Measurements from ENCODE around the gene EEFSEC.

Gene EEFSEC

DNA sequence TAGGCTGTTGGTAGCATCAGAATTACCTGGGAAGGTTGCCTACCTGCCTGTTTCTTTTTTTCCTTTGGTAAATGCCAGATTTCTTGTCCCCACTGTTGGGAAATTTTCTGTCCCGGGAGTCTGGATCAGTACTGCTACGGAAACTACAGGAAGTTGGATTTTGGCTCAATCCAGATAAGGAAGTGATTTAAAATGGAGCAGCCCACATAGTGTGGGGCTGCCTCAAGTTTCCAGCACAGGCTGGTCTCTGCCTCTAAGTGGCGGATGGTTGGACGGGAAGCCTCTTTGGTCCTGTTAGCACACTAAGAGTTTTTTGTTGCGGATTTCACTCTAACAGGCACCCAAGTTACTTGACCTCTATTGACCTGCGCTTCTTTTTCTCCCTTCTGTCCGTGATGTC lies 54.7 kb downstream of the EEFSEC start:
- no peaks in the 10 kb centered on the region for H3K27me3 ChIP-seq (ENCODE audit: control insufficient read depth, insufficient read depth, low read length)
- no peaks in the 10 kb centered on the region for H3K9me3 ChIP-seq (ENCODE audit: control insufficient read depth, low read depth, low read length)
- H3K27ac ChIP-seq (ENCODE audit: low read length): no peak overlapping the region
- H3K4me3 ChIP-seq (ENCODE audit: low read length): no peak overlapping the region
- no peaks in the 10 kb centered on the region for H3K4me1 ChIP-seq (ENCODE audit: control insufficient read depth, low read depth, low read length)
- H3K36me3 ChIP-seq (ENCODE audit: control insufficient read depth, low read depth, low read length): no peaks in the 10 kb centered on the region
- H3K9ac ChIP-seq (ENCODE audit: low read length): no peak overlapping the region

DNA sequence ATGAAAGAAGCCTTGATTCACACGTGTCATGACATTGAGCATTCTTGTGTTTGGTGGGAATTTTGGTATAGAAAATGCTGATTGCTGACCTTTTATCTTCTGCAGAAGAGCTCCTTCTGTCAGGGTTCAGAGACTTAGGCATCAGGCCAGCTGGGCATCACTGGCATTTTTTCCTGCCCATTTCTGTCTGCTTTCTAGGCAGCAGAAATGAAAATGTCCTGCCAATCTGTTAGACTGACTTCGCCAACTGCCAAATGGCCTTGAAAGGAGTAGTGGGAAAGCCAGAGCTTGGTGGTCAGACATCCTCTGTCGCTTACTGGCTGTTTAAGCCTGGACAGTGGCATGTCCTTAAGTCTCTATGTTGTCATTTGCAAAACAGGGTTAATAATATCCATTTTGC lies 57.4 kb downstream of the EEFSEC start:
- Histone ChIP-seq H3K4me3 (ENCODE audit: low read length) (no peak overlapping the region), H3K9me3 (ENCODE audit: control insufficient read depth, low read depth, low read length) (no peaks in the 10 kb centered on the region), H3K4me1 (ENCODE audit: control insufficient read depth, low read depth, low read length) (peaks cover 5% of the 10 kb centered on the region), H3K27me3 (ENCODE audit: control insufficient read depth, insufficient read depth, low read length) (no peaks in the 10 kb centered on the region), H3K36me3 (ENCODE audit: control insufficient read depth, low read depth, low read length) (no peaks in the 10 kb centered on the region), H3K9ac (ENCODE audit: low read length) (no peak overlapping the region), H3K27ac (ENCODE audit: low read length) (no peak overlapping the region)

DNA sequence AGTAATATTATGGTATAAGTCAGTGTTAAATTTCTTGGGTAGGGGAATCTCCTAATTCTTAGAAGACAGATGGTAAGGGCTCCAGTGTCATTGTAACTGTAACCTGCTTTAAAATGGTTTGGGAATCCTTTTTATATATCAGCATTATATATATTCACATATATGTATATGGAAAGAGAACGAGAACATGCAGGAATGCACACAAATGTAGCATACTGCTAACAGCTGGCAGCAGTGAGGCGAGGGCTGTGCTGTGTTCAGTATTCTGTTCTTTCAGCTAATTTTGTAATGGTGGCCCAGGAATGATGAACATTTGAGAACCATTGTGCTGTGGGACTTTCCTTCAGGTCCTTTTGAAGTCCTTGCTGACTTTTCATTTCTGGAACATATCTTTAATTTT lies 60.8 kb downstream of the EEFSEC start:
- Histone ChIP-seq H3K36me3 (ENCODE audit: control insufficient read depth, low read depth, low read length) (no peaks in the 10 kb centered on the region), H3K4me1 (ENCODE audit: control insufficient read depth, low read depth, low read length) (peaks cover 6% of the 10 kb centered on the region), H3K9ac (ENCODE audit: low read length) (no peak overlapping the region), H3K9me3 (ENCODE audit: control insufficient read depth, low read depth, low read length) (no peaks in the 10 kb centered on the region), H3K27me3 (ENCODE audit: control insufficient read depth, insufficient read depth, low read length) (peaks cover 4% of the 10 kb centered on the region), H3K4me3 (ENCODE audit: low read length) (no peak overlapping the region), H3K27ac (ENCODE audit: low read length) (no peak overlapping the region)

DNA sequence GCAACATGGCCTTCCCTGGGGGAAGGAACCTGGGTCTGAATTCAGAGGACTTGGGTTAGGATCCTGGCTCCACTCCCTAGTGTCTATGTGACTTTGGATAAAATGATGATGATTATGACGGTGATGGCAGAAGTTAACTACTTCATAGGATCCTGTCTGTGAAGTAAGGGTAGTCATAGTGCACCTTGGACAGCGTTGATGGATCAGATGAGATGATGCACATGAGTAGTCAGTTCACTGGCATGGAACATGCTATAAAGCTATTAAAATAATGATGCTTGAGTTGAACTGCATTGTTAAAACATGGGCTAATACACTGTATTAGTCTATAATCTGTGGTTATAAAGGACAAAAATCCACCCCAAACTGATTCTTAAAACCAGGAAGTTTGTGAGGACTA lies 62.0 kb downstream of the EEFSEC start:
- Histone ChIP-seq H3K4me3 (ENCODE audit: low read length) (no peak overlapping the region), H3K9me3 (ENCODE audit: control insufficient read depth, low read depth, low read length) (no peaks in the 10 kb centered on the region), H3K27me3 (ENCODE audit: control insufficient read depth, insufficient read depth, low read length) (peaks cover 4% of the 10 kb centered on the region), H3K9ac (ENCODE audit: low read length) (no peak overlapping the region), H3K4me1 (ENCODE audit: control insufficient read depth, low read depth, low read length) (peaks cover 6% of the 10 kb centered on the region), H3K36me3 (ENCODE audit: control insufficient read depth, low read depth, low read length) (no peaks in the 10 kb centered on the region), H3K27ac (ENCODE audit: low read length) (no peak overlapping the region)

DNA sequence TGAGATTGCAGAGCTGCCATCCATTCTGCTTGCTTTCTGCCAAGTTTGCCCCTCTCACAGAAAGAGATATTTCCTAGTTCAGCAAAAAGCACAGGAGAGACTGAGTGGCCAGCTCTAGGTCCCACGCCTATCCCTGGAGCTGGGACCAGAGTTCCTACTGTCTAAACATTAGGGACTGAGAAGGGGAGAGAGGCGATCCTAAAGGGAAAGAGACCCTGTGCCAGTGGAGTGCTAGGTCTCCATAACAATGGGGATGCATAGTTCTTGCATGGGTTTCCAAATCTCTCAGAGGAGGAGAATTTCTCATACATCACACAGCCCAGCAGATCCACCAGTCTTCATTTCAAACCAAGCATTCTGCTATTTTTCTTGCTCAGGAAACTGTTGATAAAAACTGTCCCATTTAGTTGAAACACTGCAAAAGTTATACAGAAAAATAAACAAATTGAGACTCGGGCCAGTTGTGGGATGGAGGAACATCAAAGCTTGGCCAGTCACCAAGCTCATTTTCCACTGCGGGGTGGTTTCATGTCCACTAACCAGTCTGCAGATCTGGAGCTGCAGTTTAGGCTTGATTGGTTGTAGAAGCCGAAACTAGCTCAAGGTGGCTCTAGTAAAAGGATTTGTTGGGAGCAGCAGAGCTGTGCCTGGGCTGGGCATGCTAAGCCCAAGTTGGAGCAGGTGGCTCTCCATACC lies 62.7 kb downstream of the EEFSEC start:
- Histone ChIP-seq H3K4me1 (ENCODE audit: control insufficient read depth, low read depth, low read length) (peaks cover 6% of the 10 kb centered on the region), H3K36me3 (ENCODE audit: control insufficient read depth, low read depth, low read length) (no peaks in the 10 kb centered on the region), H3K4me3 (ENCODE audit: low read length) (no peak overlapping the region), H3K27me3 (ENCODE audit: control insufficient read depth, insufficient read depth, low read length) (peaks cover 4% of the 10 kb centered on the region), H3K9ac (ENCODE audit: low read length) (no peak overlapping the region), H3K27ac (ENCODE audit: low read length) (no peak overlapping the region), H3K9me3 (ENCODE audit: control insufficient read depth, low read depth, low read length) (no peaks in the 10 kb centered on the region)

DNA sequence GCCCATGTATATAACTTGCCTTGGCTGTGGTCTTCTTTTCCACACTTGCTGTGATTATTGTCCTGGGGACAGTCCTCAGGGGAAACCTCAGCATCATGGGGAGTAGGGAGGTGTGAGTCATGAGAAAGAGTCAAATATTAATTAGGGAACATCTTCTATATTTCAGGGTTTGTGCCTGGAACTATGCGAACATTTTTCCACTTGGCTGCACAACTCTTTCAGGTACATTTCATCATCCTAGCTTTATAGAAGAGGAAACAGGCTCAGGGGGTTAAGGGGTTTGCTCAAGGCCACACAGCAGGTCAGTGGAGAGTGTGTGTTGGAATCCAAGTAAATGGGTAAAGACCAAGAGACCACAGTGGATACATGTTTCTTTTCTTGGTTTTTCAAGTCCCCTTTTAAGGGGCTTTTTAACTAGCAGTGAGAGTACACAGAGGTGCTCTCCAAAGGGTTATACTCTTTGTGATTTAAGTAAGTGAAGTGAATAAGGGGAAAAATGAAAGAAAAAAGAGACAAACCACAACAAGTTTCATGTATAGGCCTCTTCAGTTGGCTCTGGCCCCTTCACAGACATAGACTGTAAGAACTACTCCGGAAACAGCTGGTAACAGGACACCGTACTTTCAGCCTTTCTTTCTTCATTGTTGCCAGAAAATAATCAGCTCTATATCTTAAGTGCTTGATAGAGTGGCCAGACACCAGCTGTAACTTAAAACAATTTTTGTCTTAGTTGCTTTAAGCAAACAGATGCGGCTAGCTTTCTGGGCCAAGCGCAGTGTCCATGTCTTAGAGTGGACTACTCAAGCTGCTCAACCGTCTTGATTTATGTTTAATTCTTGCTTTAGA lies 64.6 kb downstream of the EEFSEC start:
- Histone ChIP-seq H3K9ac (ENCODE audit: low read length) (no peak overlapping the region), H3K36me3 (ENCODE audit: control insufficient read depth, low read depth, low read length) (no peaks in the 10 kb centered on the region), H3K4me1 (ENCODE audit: control insufficient read depth, low read depth, low read length) (peaks cover 6% of the 10 kb centered on the region), H3K27me3 (ENCODE audit: control insufficient read depth, insufficient read depth, low read length) (peaks cover 4% of the 10 kb centered on the region), H3K9me3 (ENCODE audit: control insufficient read depth, low read depth, low read length) (peaks cover 6% of the 10 kb centered on the region), H3K4me3 (ENCODE audit: low read length) (no peak overlapping the region), H3K27ac (ENCODE audit: low read length) (no peak overlapping the region)

DNA sequence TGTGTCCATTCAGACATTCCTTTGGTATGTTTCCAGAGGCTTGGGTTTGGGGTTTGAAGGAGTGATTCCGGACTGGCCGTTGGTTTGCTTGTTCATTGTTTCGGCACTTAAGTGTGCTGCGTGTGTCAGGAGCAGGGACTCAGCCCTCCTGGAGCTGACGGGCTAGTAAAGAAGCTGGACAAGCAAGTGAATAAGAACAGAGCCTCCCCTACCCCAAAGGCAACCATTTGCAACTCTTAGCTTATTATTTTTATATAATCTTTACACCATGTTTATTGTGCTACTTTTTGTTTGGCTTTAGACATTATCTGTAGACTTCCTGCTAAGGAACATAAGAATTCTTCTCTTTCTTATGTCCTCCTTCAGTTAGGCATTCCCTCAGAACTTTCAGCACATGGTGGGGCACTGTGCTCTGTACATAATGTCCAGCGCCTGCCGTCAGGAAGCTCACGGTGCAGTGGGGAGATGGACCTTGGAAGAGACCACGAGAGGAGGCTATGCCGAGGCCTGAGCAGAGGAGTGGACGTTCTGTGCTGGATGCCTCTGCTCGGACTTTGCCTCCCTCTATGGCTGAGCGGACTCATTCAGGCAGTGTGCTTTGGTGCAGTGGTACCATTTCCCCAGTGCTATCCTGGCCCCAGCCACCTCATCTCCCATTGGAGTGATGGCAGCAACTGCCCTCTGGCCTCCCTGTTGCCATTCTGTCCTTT lies 65.4 kb downstream of the EEFSEC start:
- Histone ChIP-seq H3K27me3 (ENCODE audit: control insufficient read depth, insufficient read depth, low read length) (peaks cover 4% of the 10 kb centered on the region), H3K4me3 (ENCODE audit: low read length) (no peak overlapping the region), H3K9me3 (ENCODE audit: control insufficient read depth, low read depth, low read length) (peaks cover 13% of the 10 kb centered on the region), H3K9ac (ENCODE audit: low read length) (no peak overlapping the region), H3K4me1 (ENCODE audit: control insufficient read depth, low read depth, low read length) (peaks cover 6% of the 10 kb centered on the region), H3K36me3 (ENCODE audit: control insufficient read depth, low read depth, low read length) (no peaks in the 10 kb centered on the region), H3K27ac (ENCODE audit: low read length) (no peak overlapping the region)

DNA sequence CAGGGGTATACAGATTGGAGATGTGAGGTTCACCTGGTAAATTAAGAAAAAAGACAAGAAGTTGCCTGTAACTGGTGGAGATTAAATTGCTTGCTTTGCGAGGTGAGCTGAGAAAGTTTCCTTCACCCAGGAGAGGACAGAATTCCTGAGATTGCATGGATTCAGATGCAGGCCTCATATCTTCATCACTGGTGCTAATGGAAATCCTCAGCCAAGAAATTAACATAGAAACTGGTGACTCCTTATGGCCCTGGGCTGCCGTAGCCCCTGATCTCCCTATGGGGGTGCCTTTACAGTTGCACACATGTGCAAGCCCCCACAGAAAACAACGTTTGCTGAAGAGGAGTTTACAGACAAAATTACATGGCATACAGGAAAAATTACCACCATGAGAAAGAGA lies 68.0 kb downstream of the EEFSEC start:
- Histone ChIP-seq H3K27me3 (ENCODE audit: control insufficient read depth, insufficient read depth, low read length) (peaks cover under 1% of the 10 kb centered on the region), H3K27ac (ENCODE audit: low read length) (no peak overlapping the region), H3K4me3 (ENCODE audit: low read length) (no peak overlapping the region), H3K36me3 (ENCODE audit: control insufficient read depth, low read depth, low read length) (no peaks in the 10 kb centered on the region), H3K9me3 (ENCODE audit: control insufficient read depth, low read depth, low read length) (peaks cover 13% of the 10 kb centered on the region), H3K9ac (ENCODE audit: low read length) (no peak overlapping the region), H3K4me1 (ENCODE audit: control insufficient read depth, low read depth, low read length) (peaks cover 4% of the 10 kb centered on the region)

DNA sequence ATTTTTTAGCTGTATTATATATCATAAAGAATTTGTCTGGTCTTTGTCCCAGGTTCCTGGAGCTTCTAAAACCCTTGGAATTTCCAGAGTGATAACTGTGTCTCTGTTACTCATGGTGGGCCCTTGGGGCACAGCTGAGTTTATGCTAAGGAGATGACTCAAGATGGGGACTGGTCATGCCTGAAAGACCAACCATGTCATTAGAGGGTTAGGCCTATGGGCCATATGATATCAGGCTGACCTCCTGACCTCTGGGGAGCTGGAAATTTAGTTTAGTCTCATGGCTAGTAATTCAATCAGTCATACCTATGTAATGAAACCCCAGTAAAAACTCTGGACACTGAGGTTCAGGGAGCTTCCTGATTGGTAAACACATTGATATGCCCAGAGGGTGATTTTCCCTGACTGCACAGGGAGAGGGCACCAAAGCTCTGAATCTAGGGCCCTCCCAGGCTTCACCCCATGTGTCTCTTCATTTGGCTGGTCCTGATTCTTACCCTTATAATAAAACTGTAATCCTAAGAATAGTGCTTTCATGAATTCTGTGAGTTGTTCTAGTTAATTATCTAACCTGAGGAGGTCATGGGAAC lies 69.6 kb downstream of the EEFSEC start:
- Histone ChIP-seq H3K36me3 (ENCODE audit: control insufficient read depth, low read depth, low read length) (no peaks in the 10 kb centered on the region), H3K9ac (ENCODE audit: low read length) (no peak overlapping the region), H3K27me3 (ENCODE audit: control insufficient read depth, insufficient read depth, low read length) (no peaks in the 10 kb centered on the region), H3K9me3 (ENCODE audit: control insufficient read depth, low read depth, low read length) (peaks cover 13% of the 10 kb centered on the region), H3K4me3 (ENCODE audit: low read length) (no peak overlapping the region), H3K4me1 (ENCODE audit: control insufficient read depth, low read depth, low read length) (peaks cover 9% of the 10 kb centered on the region), H3K27ac (ENCODE audit: low read length) (no peak overlapping the region)

DNA sequence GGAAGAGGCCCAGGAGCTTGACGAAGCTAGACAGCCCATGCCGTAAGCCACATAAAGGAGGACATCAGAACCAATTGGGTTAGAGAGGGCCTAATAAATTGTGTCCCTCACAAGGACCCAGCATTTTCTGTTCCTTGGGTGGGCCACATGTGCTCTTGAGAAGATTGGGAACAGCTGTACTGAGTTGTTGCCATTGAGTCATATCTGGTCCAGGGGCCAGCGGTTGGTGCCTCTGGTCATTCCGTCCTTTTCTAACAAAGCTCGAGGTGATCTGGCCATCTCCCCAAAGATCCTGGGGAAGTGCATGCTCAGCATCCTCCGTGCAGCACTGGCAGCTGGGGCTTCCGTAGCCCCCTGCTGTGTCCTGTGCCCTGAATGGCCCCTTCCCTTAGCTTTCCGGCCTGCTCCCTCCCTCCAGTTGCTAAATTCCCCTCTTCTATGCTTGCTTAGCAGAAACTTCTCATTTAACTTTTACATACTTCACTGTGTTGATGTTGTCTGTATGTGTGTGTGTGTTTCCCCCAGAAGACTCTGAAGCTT lies 73.0 kb downstream of the EEFSEC start:
- H3K9ac ChIP-seq (ENCODE audit: low read length): no peak overlapping the region
- H3K9me3 ChIP-seq (ENCODE audit: control insufficient read depth, low read depth, low read length): peaks cover 13% of the 10 kb centered on the region
- no peaks in the 10 kb centered on the region for H3K27me3 ChIP-seq (ENCODE audit: control insufficient read depth, insufficient read depth, low read length)
- peaks cover 9% of the 10 kb centered on the region for H3K4me1 ChIP-seq (ENCODE audit: control insufficient read depth, low read depth, low read length)
- no peak overlapping the region for H3K4me3 ChIP-seq (ENCODE audit: low read length)
- no peak overlapping the region for H3K27ac ChIP-seq (ENCODE audit: low read length)
- no peaks in the 10 kb centered on the region for H3K36me3 ChIP-seq (ENCODE audit: control insufficient read depth, low read depth, low read length)

DNA sequence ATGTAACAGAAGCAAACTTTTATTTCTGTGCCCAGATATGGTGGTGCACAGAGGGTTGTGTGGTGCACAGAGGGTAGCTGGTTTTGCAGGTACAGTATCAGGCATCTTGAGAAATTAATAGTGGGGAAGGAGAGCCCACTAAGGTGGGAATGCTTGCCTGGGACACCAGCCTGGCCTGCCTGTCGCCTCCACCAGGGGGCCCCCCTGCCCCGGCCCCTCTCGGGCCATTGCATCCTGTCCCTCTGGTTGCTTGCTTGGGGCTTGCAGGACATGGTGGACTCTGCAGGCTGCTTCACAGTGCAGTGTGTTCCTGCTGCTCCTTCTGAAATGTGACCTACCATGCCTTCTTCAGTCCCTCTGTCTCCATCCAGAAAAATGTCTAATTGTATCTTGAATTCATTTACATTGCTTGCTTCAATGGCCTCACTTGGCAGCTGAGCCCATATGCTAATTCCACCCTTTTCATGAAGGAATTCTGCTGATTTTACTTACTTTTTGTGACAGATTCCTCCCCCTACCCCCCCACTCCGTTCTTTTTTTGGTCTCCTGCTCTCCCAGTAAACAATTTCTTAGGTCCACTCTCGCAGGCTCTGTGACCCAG lies 73.6 kb downstream of the EEFSEC start:
- H3K4me3 ChIP-seq (ENCODE audit: low read length): no peak overlapping the region
- no peaks in the 10 kb centered on the region for H3K27me3 ChIP-seq (ENCODE audit: control insufficient read depth, insufficient read depth, low read length)
- H3K27ac ChIP-seq (ENCODE audit: low read length): no peak overlapping the region
- H3K9ac ChIP-seq (ENCODE audit: low read length): no peak overlapping the region
- peaks cover 14% of the 10 kb centered on the region for H3K4me1 ChIP-seq (ENCODE audit: control insufficient read depth, low read depth, low read length)
- H3K36me3 ChIP-seq (ENCODE audit: control insufficient read depth, low read depth, low read length): no peaks in the 10 kb centered on the region
- H3K9me3 ChIP-seq (ENCODE audit: control insufficient read depth, low read depth, low read length): peaks cover 13% of the 10 kb centered on the region

Data from iPS-18a (cell line).